AG04450 (cell line): ENCODE results near the gene ABCG4. TPM values are rescaled to one million over a fixed set of nuclear protein-coding genes. Genes with fewer than 3 reads are reported as not detected.

Experiments
- CTCF ChIA-PET: fragments of 300-600, 350-600 bp; formaldehyde crosslinking; extraction: SDS; loops from one replicate; lab custom pipeline; 2022; ENCODE audit warnings: antibody characterized with exemption, inconsistent platforms; lab: Charles Lee
- POLR2A ChIA-PET: fragments of 350-600 bp; formaldehyde crosslinking; extraction: SDS; loops from one replicate; lab custom pipeline; 2021; ENCODE audit warnings: antibody characterized with exemption, inconsistent platforms; lab: Yijun Ruan, JAX
- DNase-seq: peaks from one replicate; pipeline ENCODE4 v3.0.0-alpha.2; 2011; ENCODE audit warnings: low read depth, low spot score
- H3K27ac ChIP-seq: one replicate; pipeline ENCODE4 v1.5.1; 2012; ENCODE audit warnings: low read depth, low read length, control low read depth
- H3K27me3 ChIP-seq: one replicate; pipeline ENCODE4 v1.6.0; 2012; ENCODE audit warnings: low read length; ENCODE audit not compliant: control insufficient read depth, insufficient read depth
- H3K4me3 ChIP-seq: 2 replicates; pipeline ENCODE4 v1.5.1; 2011; ENCODE audit warnings: mild to moderate bottlenecking, low read depth, low read length, control low read depth
- H3K9me3 ChIP-seq: 2 replicates; pipeline ENCODE4 v1.5.1; 2012; ENCODE audit warnings: low read length; ENCODE audit not compliant: control insufficient read depth, insufficient read depth
- polyA plus RNA-seq: library from polyadenylated mRNA; depleted of rRNA; stranded (reverse); fragments of >200 nt; gene quantifications from 2 replicates; pipeline ENCODE4 v1.2.3, GENCODE V29; 2011
- TF ChIP-seq, protein P1 (sequence below): IDR thresholded peaks from 2 replicates; pipeline ENCODE4 v1.5.1; 2011; ENCODE audit warnings: low read depth, low read length, control low read depth, inconsistent platforms

The ABCG4 gene
- polyA plus RNA-seq, 1 experiment, result 0.21 TPM

DNA sequence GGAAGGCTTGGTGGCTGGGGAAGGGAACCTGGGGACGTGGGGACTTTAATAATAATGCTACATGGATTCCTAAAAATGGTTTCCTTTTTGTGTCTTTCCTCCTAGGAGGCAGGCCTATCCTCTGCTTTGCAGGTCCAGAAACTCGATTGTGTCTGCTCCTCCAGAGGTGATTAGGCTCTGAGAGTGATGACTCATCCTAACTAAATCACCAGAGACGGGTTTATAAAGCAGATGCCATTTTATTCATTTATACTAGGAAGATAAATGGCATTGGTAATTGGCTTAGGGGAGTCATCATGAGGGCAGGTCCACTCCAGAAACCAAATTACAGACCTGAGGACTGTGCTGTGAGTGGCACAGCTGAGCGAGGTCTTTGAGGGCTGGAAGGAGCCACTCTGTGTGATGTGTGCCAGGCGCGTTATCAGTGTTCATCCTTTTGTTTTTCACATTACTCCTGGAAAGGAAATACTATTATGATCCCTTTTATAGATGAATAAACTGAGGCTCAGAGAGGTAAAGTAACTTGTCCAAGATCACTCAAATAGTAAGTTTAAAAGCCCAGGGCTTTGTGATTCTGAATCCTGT is 26.7 kb downstream of the ABCG4 start:
- CTCF ChIA-PET, result interaction anchor here (1.1 to 3.2 kb wide), 3 partner anchors 21 to 164 kb away, joined by 3 to 26 read pairs (median 11); partner anchors contain the start of gene CBL
- no peaks in the 10 kb centered on the region; the same call in 1 of the 2 replicates for H3K9me3 ChIP-seq
- no peaks in the 10 kb centered on the region for H3K27me3 ChIP-seq
- no peak overlapping the region for H3K4me3 ChIP-seq
- H3K27ac ChIP-seq, result no peak overlapping the region
- DNase-seq, result no peak
- POLR2A ChIA-PET, result no interaction called here
- TF ChIP-seq, protein P1, sequence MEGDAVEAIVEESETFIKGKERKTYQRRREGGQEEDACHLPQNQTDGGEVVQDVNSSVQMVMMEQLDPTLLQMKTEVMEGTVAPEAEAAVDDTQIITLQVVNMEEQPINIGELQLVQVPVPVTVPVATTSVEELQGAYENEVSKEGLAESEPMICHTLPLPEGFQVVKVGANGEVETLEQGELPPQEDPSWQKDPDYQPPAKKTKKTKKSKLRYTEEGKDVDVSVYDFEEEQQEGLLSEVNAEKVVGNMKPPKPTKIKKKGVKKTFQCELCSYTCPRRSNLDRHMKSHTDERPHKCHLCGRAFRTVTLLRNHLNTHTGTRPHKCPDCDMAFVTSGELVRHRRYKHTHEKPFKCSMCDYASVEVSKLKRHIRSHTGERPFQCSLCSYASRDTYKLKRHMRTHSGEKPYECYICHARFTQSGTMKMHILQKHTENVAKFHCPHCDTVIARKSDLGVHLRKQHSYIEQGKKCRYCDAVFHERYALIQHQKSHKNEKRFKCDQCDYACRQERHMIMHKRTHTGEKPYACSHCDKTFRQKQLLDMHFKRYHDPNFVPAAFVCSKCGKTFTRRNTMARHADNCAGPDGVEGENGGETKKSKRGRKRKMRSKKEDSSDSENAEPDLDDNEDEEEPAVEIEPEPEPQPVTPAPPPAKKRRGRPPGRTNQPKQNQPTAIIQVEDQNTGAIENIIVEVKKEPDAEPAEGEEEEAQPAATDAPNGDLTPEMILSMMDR, result no peak

DNA sequence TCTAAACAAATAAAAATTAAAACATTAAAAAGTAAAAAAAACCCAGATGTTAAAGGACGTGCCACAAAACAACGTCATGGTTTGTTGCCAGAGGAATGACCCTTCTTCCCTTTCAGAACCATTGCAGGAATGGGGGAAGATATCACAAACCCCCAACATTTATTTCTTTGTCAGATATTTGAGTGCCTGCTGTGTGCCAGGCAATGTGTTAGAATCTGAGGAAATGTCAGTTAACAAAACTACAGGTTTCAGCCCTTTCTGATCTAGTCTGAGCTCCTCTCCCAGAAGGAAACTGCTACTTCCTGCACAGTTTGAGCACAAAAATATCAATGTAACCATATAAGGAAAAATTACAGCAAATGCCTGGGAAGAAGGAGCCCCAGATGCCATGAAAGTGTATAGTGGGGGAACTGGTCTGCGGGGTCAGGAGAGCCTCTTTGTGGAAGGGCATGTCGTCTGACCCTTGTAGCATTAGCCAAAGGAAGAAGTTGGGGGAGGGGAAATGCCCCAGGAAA is 29.4 kb downstream of the ABCG4 start:
- Histone ChIP-seq H3K27me3 (no peaks in the 10 kb centered on the region), H3K4me3 (no peak overlapping the region), H3K27ac (no peak overlapping the region), H3K9me3 (no peaks in the 10 kb centered on the region; the same call in 1 of the 2 replicates)
- DNase-seq, result no peak
- ChIA-PET POLR2A (interaction anchor here (0.7 kb wide), 1 partner anchor 775 kb away, joined by 3 read pairs; no protein-coding TSS in a partner anchor), CTCF (interaction anchor here (0.6 to 3.2 kb wide), 5 partner anchors 9 to 103 kb away, joined by 3 to 26 read pairs (median 6); partner anchors contain the start of gene CBL)
- TF ChIP-seq, protein P1, result no peak

DNA sequence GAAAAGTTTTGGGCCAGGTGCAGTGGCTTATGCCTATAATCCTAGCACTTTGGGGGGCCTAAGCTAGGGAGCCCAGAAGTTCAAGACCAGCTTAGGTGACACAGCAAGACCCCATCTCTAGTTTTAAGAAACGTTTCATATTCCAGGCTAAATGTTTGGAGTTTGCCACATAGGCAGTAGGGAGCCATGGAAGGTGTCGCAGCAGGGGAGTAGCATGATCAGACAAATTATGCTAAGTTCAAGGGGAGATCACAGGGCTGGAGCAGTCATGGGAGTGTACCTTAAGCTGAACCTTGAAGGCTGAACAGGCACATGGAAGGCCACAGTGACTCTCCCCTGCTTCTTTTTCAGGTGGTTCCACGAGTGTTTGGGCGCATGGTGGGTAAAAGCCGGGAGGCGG is 30.5 kb downstream of the ABCG4 start:
- Histone ChIP-seq H3K27me3 (no peaks in the 10 kb centered on the region), H3K4me3 (no peak overlapping the region), H3K27ac (no peak overlapping the region), H3K9me3 (no peaks in the 10 kb centered on the region; the same call in 1 of the 2 replicates)
- ChIA-PET CTCF (no interaction called here), POLR2A (no interaction called here)
- no peak for DNase-seq
- TF ChIP-seq, protein P1, result no peak

DNA sequence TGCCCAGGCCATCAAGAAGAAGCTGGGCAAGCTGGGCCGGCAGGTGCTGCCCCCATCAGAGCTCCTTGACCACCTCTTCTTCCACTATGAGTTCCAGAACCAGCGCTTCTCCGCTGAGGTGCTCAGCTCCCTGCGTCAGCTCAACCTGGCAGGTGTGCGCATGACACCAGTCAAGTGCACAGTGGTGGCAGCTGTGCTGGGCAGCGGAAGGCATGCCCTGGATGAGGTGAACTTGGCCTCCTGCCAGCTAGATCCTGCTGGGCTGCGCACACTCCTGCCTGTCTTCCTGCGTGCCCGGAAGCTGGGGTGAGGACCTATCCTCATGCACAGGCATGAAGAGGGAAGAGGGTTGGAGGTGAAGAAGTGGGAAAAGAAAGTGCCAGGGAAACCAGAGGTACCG is 31.1 kb downstream of the ABCG4 start:
- TF ChIP-seq, protein P1, result no peak
- ChIA-PET POLR2A (no interaction called here), CTCF (no interaction called here)
- H3K27ac ChIP-seq, result no peak overlapping the region
- H3K9me3 ChIP-seq, result no peaks in the 10 kb centered on the region
- no peak for DNase-seq
- H3K27me3 ChIP-seq, result no peaks in the 10 kb centered on the region
- no peak overlapping the region for H3K4me3 ChIP-seq
